ENCODE measurements around the gene BRINP2.

BRINP2 gene

GRCh38 chr1:177170756-177171535 lies at the start of gene BRINP2:
Gene BRINP2 (plus strand): TSS chr1:177170958. CDS start chr1:177229877, 58,919 bp downstream.
- no peak for TF ChIP-seq POLR2A (IDR thresholded peaks at IDR 0.05; ENCODE audit: low read depth, low read length)
- FAIRE-seq (no peak), DNase-seq (ENCODE audit: insufficient read length, low spot score) (no peak)

DNA sequence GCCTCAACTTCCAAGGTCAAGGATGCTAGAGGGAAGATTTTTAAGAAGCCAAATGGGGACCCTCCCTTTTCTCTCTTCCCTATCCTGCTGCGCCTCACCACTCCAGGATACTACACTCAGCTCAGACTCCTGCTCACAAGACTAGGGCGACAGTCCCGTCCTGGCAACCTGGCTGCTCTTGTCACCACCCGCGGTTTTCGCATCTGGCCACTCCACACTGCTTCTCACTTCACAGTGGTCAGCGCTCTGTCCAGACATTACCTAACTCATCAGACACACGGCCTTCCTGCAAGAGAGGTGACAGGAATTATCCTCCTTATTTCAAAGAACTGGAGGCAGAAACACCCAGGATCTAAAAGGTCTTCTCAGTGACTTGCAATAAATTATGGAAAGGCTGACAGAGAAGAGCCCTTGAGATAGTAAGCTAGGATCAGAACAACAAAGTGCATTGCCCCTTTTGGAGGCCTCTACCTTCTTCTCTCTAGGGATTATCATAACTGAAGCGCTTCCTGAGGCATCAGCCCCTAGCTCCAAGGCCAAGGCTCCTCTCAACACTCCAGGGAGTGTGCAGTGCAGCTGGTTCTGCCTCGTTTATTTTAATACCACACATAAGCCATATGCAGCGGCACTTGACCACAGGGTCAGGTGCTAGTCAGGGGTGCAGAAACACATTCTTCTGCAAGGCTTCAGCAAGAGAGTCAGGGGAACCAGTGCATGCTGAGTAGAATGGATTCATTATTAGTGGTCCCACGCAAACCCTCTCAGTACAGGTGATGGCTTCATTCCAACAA lies 48.1 kb upstream of the BRINP2 start:
- FAIRE-seq (no peak), DNase-seq (ENCODE audit: insufficient read length, low spot score) (no peak)
- no peak for TF ChIP-seq POLR2A (IDR thresholded peaks at IDR 0.05; ENCODE audit: low read depth, low read length)

- DNase-seq (ENCODE audit: insufficient read length, low spot score) (no peak), FAIRE-seq (no peak)
- no peak for TF ChIP-seq POLR2A (IDR thresholded peaks at IDR 0.05; ENCODE audit: low read depth, low read length)
These were observed 46.0 kb upstream of the BRINP2 start for GRCh38 chr1:177124577-177125278.

DNA sequence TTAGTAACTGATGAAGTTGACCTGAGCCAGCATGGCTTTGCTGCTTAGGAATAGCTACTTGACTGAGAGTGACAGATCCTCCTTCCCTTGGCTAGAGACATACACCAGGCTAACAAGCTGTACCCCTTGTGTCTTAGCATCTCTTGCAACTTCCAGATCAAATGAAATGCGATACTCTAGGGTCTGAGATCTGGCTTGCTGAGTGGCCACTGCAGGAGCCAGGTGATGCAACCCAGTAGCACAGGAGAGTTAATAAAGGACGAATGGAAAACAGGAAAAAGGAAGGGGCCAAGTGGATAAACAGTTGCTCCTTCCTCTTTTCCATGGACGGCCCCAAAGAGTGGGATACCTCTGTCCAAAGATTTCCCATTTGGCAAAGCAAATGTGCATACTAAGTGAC lies 44.5 kb upstream of the BRINP2 start:
- FAIRE-seq (no peak), DNase-seq (ENCODE audit: insufficient read length, low spot score) (no peak)
- no peak for TF ChIP-seq POLR2A (IDR thresholded peaks at IDR 0.05; ENCODE audit: low read depth, low read length)

DNA sequence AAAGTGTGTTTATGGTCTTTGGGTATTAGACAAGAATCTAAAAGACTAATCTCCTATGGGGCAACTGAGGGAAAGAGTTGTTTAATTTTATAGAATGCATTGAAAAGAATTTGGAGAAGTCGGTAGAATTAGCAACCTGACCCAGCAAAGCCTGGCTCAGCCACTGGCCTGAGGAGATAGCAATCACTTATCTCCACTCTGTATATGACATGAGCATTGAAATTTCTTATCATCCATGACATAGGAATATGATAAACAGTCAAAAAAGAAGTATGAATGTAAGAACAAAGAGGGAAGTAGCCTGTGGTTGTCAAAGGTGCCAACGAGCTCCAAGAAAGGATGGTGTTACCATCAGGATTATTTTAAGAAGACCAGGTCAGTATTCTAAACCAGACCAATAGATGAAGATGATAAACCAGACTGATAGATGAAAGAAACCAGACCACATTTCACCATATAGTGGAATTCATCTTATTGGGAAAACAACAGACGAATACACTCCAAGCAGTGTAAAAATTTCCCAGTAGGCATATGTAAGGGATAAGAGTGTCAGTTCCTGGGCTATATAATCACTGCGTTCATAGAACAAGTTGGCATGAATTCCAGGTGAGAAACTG lies 42.0 kb upstream of the BRINP2 start:
- TF ChIP-seq POLR2A (IDR thresholded peaks at IDR 0.05; ENCODE audit: low read depth, low read length): no peak
- DNase-seq (ENCODE audit: insufficient read length, low spot score): no peak
- no peak for FAIRE-seq

GRCh38 chr1:177130451-177130945 lies 40.3 kb upstream of the BRINP2 start:
- DNase-seq (ENCODE audit: insufficient read length, low spot score) (no peak), FAIRE-seq (no peak)
- no peak for TF ChIP-seq POLR2A (IDR thresholded peaks at IDR 0.05; ENCODE audit: low read depth, low read length)

GRCh38 chr1:177131723-177132122 lies 39.0 kb upstream of the BRINP2 start:
- no peak for DNase-seq (ENCODE audit: insufficient read length, low spot score)
- FAIRE-seq: no peak
- no peak for TF ChIP-seq POLR2A (IDR thresholded peaks at IDR 0.05; ENCODE audit: low read depth, low read length)

GRCh38 chr1:177132141-177132540 lies 38.6 kb upstream of the BRINP2 start:
- FAIRE-seq: no peak
- DNase-seq (ENCODE audit: insufficient read length, low spot score): no peak
- no peak for TF ChIP-seq POLR2A (IDR thresholded peaks at IDR 0.05; ENCODE audit: low read depth, low read length)

DNA sequence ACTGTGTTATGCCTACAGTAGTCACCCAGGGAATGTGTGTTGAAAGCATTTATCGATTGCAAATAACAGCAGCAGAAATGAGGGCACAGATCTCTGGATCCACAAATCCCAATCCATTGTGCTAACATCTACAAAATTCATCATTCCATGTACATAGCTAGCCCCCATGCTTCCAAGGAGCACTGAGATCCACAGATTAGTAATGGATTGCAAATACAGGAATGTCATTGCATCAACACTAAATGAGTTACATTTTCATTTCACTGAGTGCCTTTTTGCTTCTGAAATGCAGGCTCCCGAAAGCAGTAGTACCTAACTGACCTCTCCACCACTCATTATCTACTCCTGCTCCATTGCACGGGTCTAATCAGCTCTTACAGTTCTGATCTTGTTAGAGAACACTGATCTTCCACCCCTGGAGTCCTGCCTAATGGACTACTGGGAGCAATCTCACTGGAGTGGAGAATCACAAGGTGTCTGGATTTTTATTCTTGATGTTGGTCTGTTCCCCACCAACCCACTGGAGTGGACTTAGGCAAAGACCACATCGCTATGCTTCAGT lies 36.7 kb upstream of the BRINP2 start:
- DNase-seq (ENCODE audit: insufficient read length, low spot score) (no peak), FAIRE-seq (no peak)
- no peak for TF ChIP-seq POLR2A (IDR thresholded peaks at IDR 0.05; ENCODE audit: low read depth, low read length)

GRCh38 chr1:177135250-177135649 lies 35.5 kb upstream of the BRINP2 start:
- no peak for TF ChIP-seq POLR2A (IDR thresholded peaks at IDR 0.05; ENCODE audit: low read depth, low read length)
- DNase-seq (ENCODE audit: insufficient read length, low spot score) (no peak), FAIRE-seq (no peak)

- DNase-seq (ENCODE audit: insufficient read length, low spot score) (no peak), FAIRE-seq (no peak)
- TF ChIP-seq POLR2A (IDR thresholded peaks at IDR 0.05; ENCODE audit: low read depth, low read length): no peak
These were observed 32.9 kb upstream of the BRINP2 start for GRCh38 chr1:177137814-177138213.

DNA sequence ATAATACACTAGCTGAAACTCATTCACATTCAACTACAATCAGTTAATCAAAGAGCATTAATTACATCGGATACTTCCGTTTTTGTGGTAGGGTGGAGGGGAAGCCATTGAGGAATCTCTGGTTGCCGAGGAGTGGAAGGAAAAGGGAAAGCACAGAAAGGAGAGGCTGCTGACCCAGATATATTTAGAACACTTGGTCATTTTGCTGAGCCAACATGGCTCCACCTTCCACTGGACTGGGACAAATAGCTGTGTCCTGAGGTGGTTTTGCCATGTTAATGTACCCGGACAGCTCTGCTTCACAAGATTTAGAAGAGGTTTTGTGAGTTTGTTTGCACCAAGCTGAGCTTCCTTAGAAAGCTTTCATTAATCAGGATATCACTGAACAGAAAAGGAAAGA lies 32.4 kb upstream of the BRINP2 start:
- FAIRE-seq (no peak), DNase-seq (ENCODE audit: insufficient read length, low spot score) (no peak)
- no peak for TF ChIP-seq POLR2A (IDR thresholded peaks at IDR 0.05; ENCODE audit: low read depth, low read length)

DNA sequence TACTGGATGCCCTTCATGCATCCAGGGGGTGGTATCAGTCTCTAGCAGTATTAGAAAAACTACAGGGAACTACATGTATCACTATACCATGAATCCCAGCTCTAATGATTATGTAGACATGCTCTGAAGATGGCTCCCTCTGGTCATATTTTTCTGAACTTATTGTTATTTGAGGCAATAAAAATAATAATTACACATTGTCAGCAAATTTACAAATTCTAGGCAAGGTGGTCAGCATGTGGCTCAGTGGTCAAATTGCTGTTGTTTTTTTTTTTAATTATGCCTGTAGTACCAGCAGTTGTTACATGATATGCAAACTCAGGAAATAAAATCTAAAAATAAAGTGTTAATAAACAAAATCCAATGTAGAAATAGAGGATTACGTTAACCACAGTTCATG lies 28.7 kb upstream of the BRINP2 start:
- DNase-seq (ENCODE audit: insufficient read length, low spot score) (no peak), FAIRE-seq (no peak)
- TF ChIP-seq POLR2A (IDR thresholded peaks at IDR 0.05; ENCODE audit: low read depth, low read length): no peak

Data from H54 (cell line).